ENCODE measurements around the gene HNF4A. TPM values are rescaled to one million over a fixed set of nuclear protein-coding genes. Genes with fewer than 3 reads are reported as not detected.

The HNF4A gene
- total and polyA plus RNA-seq, 2 of the 4 experiments (the other 2 are of a cell fraction) = not detected

DNA sequence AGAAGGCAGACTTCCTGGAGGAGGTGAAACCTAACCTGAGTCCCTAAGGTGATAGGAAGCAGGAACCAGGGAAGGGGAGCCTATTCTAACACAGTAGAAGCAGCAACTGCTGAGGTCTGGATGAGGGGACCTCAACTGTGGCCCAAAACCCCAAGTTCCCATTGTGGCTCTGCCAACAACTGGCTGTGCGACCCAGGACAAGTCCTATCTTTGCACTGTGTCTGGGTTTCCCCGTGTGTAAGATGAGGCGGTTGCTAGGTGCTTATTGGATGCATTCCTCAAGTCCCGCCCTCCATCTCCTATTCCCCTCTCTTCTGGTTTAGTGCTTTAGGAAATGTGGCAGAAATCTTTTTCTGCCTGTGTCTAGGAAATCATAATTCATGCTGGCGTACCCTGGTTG lies 68.0 kb downstream of the HNF4A start:
- Histone ChIP-seq H3K27me3 (ENCODE audit: control insufficient read depth, insufficient read depth, low read length) (peaks cover 11% of the 10 kb centered on the region), H4K91ac (ENCODE audit: insufficient read depth, low read depth, low read length) (no peak overlapping the region), H4K20me1 (ENCODE audit: insufficient read depth, low read length) (no peaks in the 10 kb centered on the region), H2AK9ac (replicated peaks; ENCODE audit: low read depth, low read length, poor library complexity) (no peak overlapping the region), H3K23ac (ENCODE audit: low read depth, low read length) (no peak overlapping the region), H3K14ac (replicated peaks; ENCODE audit: low read depth, low read length) (no peak overlapping the region), H3K9me1 (ENCODE audit: insufficient read depth, low read length) (no peaks in the 10 kb centered on the region), H2BK20ac (ENCODE audit: low read depth, low read length) (no peak overlapping the region), H3K9ac (ENCODE audit: low read depth, low read length) (no peak overlapping the region), H4K8ac (ENCODE audit: low read depth in 2 of 2, low read length in 2 of 2) (no peak overlapping the region), H2AFZ (replicated peaks; ENCODE audit: low read length, poor library complexity) (no peak overlapping the region), H3K56ac (ENCODE audit: extremely low read depth, insufficient read depth, low read length) (no peak overlapping the region), H4K5ac (ENCODE audit: low read depth, low read length) (no peak overlapping the region), H2BK15ac (ENCODE audit: low read depth, low read length) (no peak overlapping the region), H3K79me1 (ENCODE audit: low read depth in 1 of 2, low read length in 2 of 2) (no peaks in the 10 kb centered on the region), H2AK5ac (ENCODE audit: low read depth, low read length) (no peak overlapping the region), H3K4me1 (ENCODE audit: control insufficient read depth, insufficient read depth, low read length) (no peaks in the 10 kb centered on the region), H3K4ac (ENCODE audit: low read depth, low read length) (no peak overlapping the region), H2BK120ac (ENCODE audit: low read depth, low read length) (no peak overlapping the region), H3K18ac (ENCODE audit: low read depth, low read length) (no peak overlapping the region), H3K4me2 (ENCODE audit: low read depth, low read length) (no peak overlapping the region), H3K27ac (ENCODE audit: insufficient read depth, low read length) (no peak overlapping the region), H2BK5ac (ENCODE audit: low read depth, low read length, poor library complexity, severe bottlenecking) (no peak overlapping the region), H3K9me3 (ENCODE audit: control insufficient read depth, insufficient read depth, low read length) (no peaks in the 10 kb centered on the region), H3K36me3 (ENCODE audit: control insufficient read depth, insufficient read depth, low read length) (no peaks in the 10 kb centered on the region), H3K4me3 (ENCODE audit: insufficient read depth, low read depth, low read length) (no peak overlapping the region)
- in situ Hi-C loops (cut with MboI; ENCODE audit: low sequenced_read_pairs) (no loop called here), dilution Hi-C loops (cut with HindIII; ENCODE audit: low sequenced_read_pairs, unreplicated experiment) (no loop called here), intact Hi-C loops (cut with micrococcal nuclease) (no loop called here)
- BruUV-seq (replicated peaks) = no TSS peak
- WGBS, 2 experiments (ENCODE audit: extremely low coverage in 2 of 2, insufficient read length in 1 of 2) = no CpG with 5 or more reads among the region's 5 CpGs
- TF ChIP-seq, protein P1, sequence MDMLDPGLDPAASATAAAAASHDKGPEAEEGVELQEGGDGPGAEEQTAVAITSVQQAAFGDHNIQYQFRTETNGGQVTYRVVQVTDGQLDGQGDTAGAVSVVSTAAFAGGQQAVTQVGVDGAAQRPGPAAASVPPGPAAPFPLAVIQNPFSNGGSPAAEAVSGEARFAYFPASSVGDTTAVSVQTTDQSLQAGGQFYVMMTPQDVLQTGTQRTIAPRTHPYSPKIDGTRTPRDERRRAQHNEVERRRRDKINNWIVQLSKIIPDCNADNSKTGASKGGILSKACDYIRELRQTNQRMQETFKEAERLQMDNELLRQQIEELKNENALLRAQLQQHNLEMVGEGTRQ (IDR thresholded peaks at IDR 0.05; ENCODE audit: low read depth, low read length) = no peak
- TF ChIP-seq FOS (IDR thresholded peaks at IDR 0.05; ENCODE audit: low read depth, low read length) (no peak), MXI1 (IDR thresholded peaks at IDR 0.05; ENCODE audit: borderline replicate concordance, low read depth, low read length) (no peak), BHLHE40 (IDR thresholded peaks at IDR 0.05; ENCODE audit: low read depth, low read length) (no peak), MAZ (IDR thresholded peaks at IDR 0.05; ENCODE audit: borderline replicate concordance, low read depth, low read length) (no peak), CEBPB (IDR thresholded peaks at IDR 0.05; ENCODE audit: low read depth, low read length) (no peak), CHD1 (IDR thresholded peaks at IDR 0.05; ENCODE audit: low read depth, low read length) (no peak), RCOR1 (IDR thresholded peaks at IDR 0.05; ENCODE audit: insufficient replicate concordance, low read length) (no peak), MAFK (IDR thresholded peaks at IDR 0.05; ENCODE audit: low read depth, low read length) (no peak)
- TF ChIP-seq, protein P2, sequence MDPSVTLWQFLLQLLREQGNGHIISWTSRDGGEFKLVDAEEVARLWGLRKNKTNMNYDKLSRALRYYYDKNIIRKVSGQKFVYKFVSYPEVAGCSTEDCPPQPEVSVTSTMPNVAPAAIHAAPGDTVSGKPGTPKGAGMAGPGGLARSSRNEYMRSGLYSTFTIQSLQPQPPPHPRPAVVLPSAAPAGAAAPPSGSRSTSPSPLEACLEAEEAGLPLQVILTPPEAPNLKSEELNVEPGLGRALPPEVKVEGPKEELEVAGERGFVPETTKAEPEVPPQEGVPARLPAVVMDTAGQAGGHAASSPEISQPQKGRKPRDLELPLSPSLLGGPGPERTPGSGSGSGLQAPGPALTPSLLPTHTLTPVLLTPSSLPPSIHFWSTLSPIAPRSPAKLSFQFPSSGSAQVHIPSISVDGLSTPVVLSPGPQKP (IDR thresholded peaks at IDR 0.05; ENCODE audit: borderline replicate concordance, low read depth, low read length) = no peak
- CTCF ChIA-PET = no interaction called here
- DNase-seq (no peak), ATAC-seq (ENCODE audit: low read depth) (no peak)
- POLR2A ChIA-PET (ENCODE audit: unreplicated experiment) = no interaction called here
